GM18526 (cell line): ENCODE measurements around the gene AP2S1.

Source experiments
- POLR2A ChIP-seq: IDR thresholded peaks from 3 replicates; pipeline ENCODE4 v1.6.1; 2011; ENCODE audit not compliant: insufficient read length; ENCODE audit errors: extremely low read depth

The AP2S1 gene

GRCh38 chr19:46824890-46825730, 25.5 kb downstream of the AP2S1 start:
- TF ChIP-seq POLR2A, result no peak

GRCh38 chr19:46823049-46823448, 27.6 kb downstream of the AP2S1 start:
- no peak for TF ChIP-seq POLR2A

GRCh38 chr19:46821512-46822409, 28.9 kb downstream of the AP2S1 start:
- TF ChIP-seq POLR2A, result peak; percentile 55

- no peak for TF ChIP-seq POLR2A
These were observed 31.8 kb downstream of the AP2S1 start for GRCh38 chr19:46818812-46819211.

- TF ChIP-seq POLR2A, result no peak
These were observed 34.6 kb downstream of the AP2S1 start for GRCh38 chr19:46815833-46816627.

GRCh38 chr19:46813839-46814358, 36.7 kb downstream of the AP2S1 start:
- no peak for TF ChIP-seq POLR2A

GRCh38 chr19:46812977-46813838, 37.4 kb downstream of the AP2S1 start:
- TF ChIP-seq POLR2A, result no peak

- TF ChIP-seq POLR2A, result no peak
These were observed 40.9 kb downstream of the AP2S1 start for GRCh38 chr19:46809534-46810272.

- TF ChIP-seq POLR2A, result no peak
These were observed 44.0 kb downstream of the AP2S1 start for GRCh38 chr19:46806656-46807055.

GRCh38 chr19:46803555-46803954, 47.1 kb downstream of the AP2S1 start:
- no peak for TF ChIP-seq POLR2A

- TF ChIP-seq POLR2A, result no peak
These were observed 48.5 kb downstream of the AP2S1 start for GRCh38 chr19:46802152-46802551.

- no peak for TF ChIP-seq POLR2A
These were observed 51.9 kb downstream of the AP2S1 start for GRCh38 chr19:46798713-46799112.

GRCh38 chr19:46797881-46798280, 52.8 kb downstream of the AP2S1 start:
- TF ChIP-seq POLR2A, result no peak
